A673 (cell line): ENCODE data around the gene MRPL10. TPM values are rescaled to one million over a fixed set of nuclear protein-coding genes. Genes with fewer than 3 reads are reported as not detected.

Source experiments
- BruUV-seq: library from RNA; stranded (reverse); fragments of 400-500 nt; replicated peaks from 2 replicates; lab custom pipeline; 2021; lab: Mats Ljungman, UMichigan
- CTCF ChIA-PET: fragments of 300-600 bp; sonication (Branson Sonifier 250); formaldehyde crosslinking; loops from one replicate; lab custom pipeline; 2022; ENCODE audit warnings: antibody characterized with exemption; lab: Charles Lee
- POLR2A ChIA-PET: fragments of 300-600 bp; sonication (Branson Sonifier 250); formaldehyde crosslinking; loops from one replicate; lab custom pipeline; 2022; ENCODE audit warnings: antibody characterized with exemption; ENCODE audit not compliant: low non-redundant PET; lab: Charles Lee
- DNase-seq: peaks from one replicate; pipeline ENCODE4 v3.0.0-alpha.2; 2015; ENCODE audit warnings: low spot score
- H3K27ac ChIP-seq: fragments of 200-600 bp; sonication (generic); 2 replicates; pipeline ENCODE4 v1.5.1; 2016; ENCODE audit warnings: mixed run types, low read depth, mild to moderate bottlenecking, mixed read lengths, antibody characterized with exemption, low read length; ENCODE audit not compliant: poor library complexity, severe bottlenecking
- H3K27me3 ChIP-seq: fragments of 200-600 bp; sonication (generic); replicated peaks from 2 replicates; pipeline ENCODE4 v1.6.1; 2017; ENCODE audit warnings: mixed run types, low read depth, mild to moderate bottlenecking, mixed read lengths, antibody characterized with exemption, low read length; ENCODE audit not compliant: insufficient read depth, poor library complexity
- H3K36me3 ChIP-seq: fragments of 200-600 bp; sonication (generic); 2 replicates; pipeline ENCODE4 v1.6.1; 2016; ENCODE audit warnings: mixed run types, mild to moderate bottlenecking, mixed read lengths, antibody characterized with exemption, low read length; ENCODE audit not compliant: insufficient read depth, poor library complexity, severe bottlenecking
- H3K4me1 ChIP-seq: fragments of 200-600 bp; sonication (generic); 2 replicates; pipeline ENCODE4 v1.6.1; 2017; ENCODE audit warnings: mixed run types, mild to moderate bottlenecking, mixed read lengths, antibody characterized with exemption, low read length; ENCODE audit not compliant: insufficient read depth, poor library complexity, severe bottlenecking
- H3K4me3 ChIP-seq: fragments of 200-600 bp; sonication (generic); 2 replicates; pipeline ENCODE4 v1.5.1; 2016; ENCODE audit warnings: low read depth, mixed run types, mild to moderate bottlenecking, mixed read lengths, low read length; ENCODE audit not compliant: poor library complexity, severe bottlenecking
- H3K9me3 ChIP-seq: fragments of 200-600 bp; sonication (generic); 2 replicates; pipeline ENCODE4 v1.6.1; 2016; ENCODE audit warnings: mixed run types, low read depth, mild to moderate bottlenecking, mixed read lengths, antibody characterized with exemption, low read length; ENCODE audit not compliant: poor library complexity, severe bottlenecking
- CTCF ChIP-seq: fragments of 300-800, 200-600 bp; sonication (generic); conservative IDR thresholded peaks from 2 replicates; pipeline ENCODE4 v1.5.1; 2017; ENCODE audit warnings: low read depth, mild to moderate bottlenecking, antibody characterized with exemption, low read length, moderate library complexity, mixed read lengths
- EZH2 ChIP-seq: fragments of 200-600 bp; sonication (generic); IDR thresholded peaks from 2 replicates; pipeline ENCODE4 v1.6.1; 2017; ENCODE audit warnings: borderline replicate concordance, low read depth, mild to moderate bottlenecking, mixed read lengths, antibody characterized with exemption, low read length; ENCODE audit not compliant: poor library complexity, severe bottlenecking
- intact Hi-C: fragments of 100-400 bp; cut with micrococcal nuclease; formaldehyde crosslinking; loops from one replicate; pipeline ENCODE4 v1.10.0; 2022; ENCODE audit not compliant: unreplicated experiment
- total RNA-seq: library from RNA; stranded (reverse); gene quantifications from 2 replicates; pipeline ENCODE4 v1.2.3, GENCODE V29; 2021

The MRPL10 gene
- total RNA-seq, 1 experiment from 2014 or later = 30.5 TPM

GRCh38 chr17:47847341-47848197, 16.2 kb upstream of the MRPL10 start:
- intact Hi-C loops = loop anchor here (10.0 kb wide), 1 partner anchor 97 kb away; the partner anchor contains the start of gene PNPO
- BruUV-seq = no TSS peak

GRCh38 chr17:47846716-47847340, 15.5 kb upstream of the MRPL10 start:
- H3K27me3 ChIP-seq = peaks cover 63% of the 10 kb centered on the region
- intact Hi-C loops = loop anchor here (10.0 kb wide), 1 partner anchor 98 kb away; the partner anchor contains the start of gene PNPO
- no peaks in the 10 kb centered on the region for H3K36me3 ChIP-seq
- no peak for DNase-seq
- no peak overlapping the region for H3K4me3 ChIP-seq
- CTCF ChIA-PET = interaction anchor here (1.7 kb wide), 1 partner anchor 43 kb away, joined by 7 read pairs; no protein-coding TSS in a partner anchor
- POLR2A ChIA-PET = no interaction called here
- H3K27ac ChIP-seq = no peak overlapping the region
- BruUV-seq = no TSS peak
- H3K4me1 ChIP-seq = no peaks in the 10 kb centered on the region
- no peaks in the 10 kb centered on the region for H3K9me3 ChIP-seq
- TF ChIP-seq EZH2 = peak; percentile 32
- TF ChIP-seq CTCF = no peak

More at GRCh38 chr17:47847341-47848197, 16.2 kb upstream of the MRPL10 start:
- no peaks in the 10 kb centered on the region for H3K4me1 ChIP-seq
- no peak overlapping the region for H3K27ac ChIP-seq
- ChIA-PET CTCF (interaction anchor here (1.7 kb wide), 1 partner anchor 42 kb away, joined by 7 read pairs; no protein-coding TSS in a partner anchor), POLR2A (no interaction called here)
- DNase-seq = no peak
- no peaks in the 10 kb centered on the region for H3K9me3 ChIP-seq
- TF ChIP-seq CTCF (peak; percentile 55), EZH2 (peak; percentile 55)
- no peak overlapping the region for H3K4me3 ChIP-seq
- H3K36me3 ChIP-seq = no peaks in the 10 kb centered on the region
- peaks cover 70% of the 10 kb centered on the region for H3K27me3 ChIP-seq

- no peak overlapping the region for H3K27ac ChIP-seq
- H3K4me3 ChIP-seq = no peak overlapping the region
- CTCF ChIA-PET = interaction anchor here (0.6 kb wide), 1 partner anchor 20 kb away, joined by 3 read pairs; no protein-coding TSS in a partner anchor
- no peaks in the 10 kb centered on the region for H3K9me3 ChIP-seq
- H3K36me3 ChIP-seq = no peaks in the 10 kb centered on the region
- no peaks in the 10 kb centered on the region for H3K4me1 ChIP-seq
- DNase-seq = no peak
- TF ChIP-seq EZH2 = no peak
- TF ChIP-seq CTCF = no peak
- intact Hi-C loops = loop anchor here (10.0 kb wide), 1 partner anchor 99 kb away; the partner anchor contains the start of gene PNPO
- no TSS peak for BruUV-seq
- POLR2A ChIA-PET = no interaction called here
- H3K27me3 ChIP-seq = peaks cover 52% of the 10 kb centered on the region
These were observed 14.4 kb upstream of the MRPL10 start for GRCh38 chr17:47845716-47846075.
